Left hindlimb (tissue), 1 donor: ENCODE measurements around the gene ZDHHC7.
"Not testable (repeated sequence)": the region's sequence is repeated elsewhere in the genome, so short reads cannot be mapped to it uniquely, and the experiment has no call there.

ENCODE experiments used
- DNase-seq: peaks from one replicate; pipeline ENCODE4 v3.0.0-alpha.2; 2018

Gene ZDHHC7

DNA sequence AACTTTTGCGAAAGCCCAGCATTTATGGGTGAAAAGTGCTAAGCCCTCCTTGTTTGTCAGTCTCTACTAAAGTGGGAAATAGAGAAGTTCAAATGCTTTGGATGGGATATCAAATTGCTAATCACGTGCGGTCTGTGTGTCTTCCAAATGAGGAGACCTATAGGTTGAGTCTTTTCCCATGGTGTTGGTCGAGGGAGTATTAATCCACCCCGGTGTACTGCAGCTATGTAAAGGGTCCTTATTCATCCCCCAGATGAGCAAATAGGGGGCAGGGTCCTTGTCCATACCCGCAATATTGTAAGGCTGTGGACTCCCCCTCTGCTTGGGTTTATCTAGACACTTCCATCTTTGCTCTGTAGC lies 30.8 kb upstream of the ZDHHC7 start:
- DNase-seq, result no peak

DNA sequence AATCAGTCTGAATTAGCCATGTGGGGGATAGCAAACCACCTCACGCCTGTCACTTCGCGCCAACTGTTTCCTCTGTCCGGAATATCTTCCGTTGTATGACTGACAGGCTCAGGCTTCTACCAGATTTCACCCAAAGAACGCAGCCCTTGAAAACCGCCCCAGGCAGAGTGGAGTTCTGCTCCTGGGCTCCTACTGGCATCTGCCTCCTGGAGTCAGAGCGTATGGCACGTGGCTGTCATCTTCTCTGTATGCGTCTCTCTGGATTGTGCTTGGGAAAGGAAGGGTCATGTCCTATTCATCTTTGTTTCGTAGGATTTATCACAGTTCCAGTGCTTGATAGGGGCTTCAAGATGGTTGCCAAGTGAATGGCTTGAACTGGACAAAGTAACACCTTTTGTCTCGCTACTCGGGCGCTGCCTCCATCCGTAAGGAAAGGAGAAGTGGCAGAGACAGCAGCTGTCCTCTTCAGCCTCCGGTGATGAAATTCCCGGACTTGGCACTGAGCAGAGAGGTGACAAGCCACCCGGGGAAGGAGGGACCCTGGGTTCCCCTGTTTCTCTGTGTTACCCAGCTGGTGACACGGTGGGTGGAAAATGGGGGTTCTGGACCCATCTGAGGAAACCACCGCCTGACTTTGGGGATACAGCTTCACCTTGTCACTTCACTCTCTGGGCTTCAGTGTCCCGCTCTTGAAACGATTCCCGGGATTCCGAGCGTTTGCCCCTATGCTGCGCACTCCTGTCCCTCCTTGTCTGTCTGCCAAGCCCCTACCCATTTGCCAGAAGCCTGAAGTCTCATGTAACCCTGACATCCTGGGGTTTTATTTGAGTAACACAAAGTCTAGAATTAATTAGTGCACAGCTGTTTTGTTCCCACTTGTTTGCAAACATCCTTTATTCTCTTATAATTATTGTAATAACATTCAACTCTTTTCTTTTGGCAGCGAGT lies 30.2 kb upstream of the ZDHHC7 start:
- no peak for DNase-seq

DNA sequence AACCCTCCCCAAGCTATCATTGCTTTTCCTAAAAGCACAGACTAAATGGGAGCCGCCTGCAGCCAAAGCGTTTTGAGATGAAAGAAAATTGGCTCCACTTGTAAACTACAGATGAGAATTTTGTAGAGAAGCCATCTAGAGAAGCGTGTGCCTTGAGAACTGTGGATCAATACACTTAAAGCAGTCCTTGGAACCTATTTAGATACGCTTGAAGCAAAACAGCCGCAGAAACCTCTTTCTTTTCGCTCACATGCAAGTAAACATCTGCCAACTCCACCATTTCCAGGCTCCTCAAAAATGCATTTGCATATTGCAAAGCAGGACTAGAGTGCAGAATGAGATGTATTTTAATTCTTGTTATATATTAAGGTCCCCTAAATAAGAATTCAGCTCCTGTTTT lies 29.4 kb upstream of the ZDHHC7 start:
- no peak for DNase-seq

DNA sequence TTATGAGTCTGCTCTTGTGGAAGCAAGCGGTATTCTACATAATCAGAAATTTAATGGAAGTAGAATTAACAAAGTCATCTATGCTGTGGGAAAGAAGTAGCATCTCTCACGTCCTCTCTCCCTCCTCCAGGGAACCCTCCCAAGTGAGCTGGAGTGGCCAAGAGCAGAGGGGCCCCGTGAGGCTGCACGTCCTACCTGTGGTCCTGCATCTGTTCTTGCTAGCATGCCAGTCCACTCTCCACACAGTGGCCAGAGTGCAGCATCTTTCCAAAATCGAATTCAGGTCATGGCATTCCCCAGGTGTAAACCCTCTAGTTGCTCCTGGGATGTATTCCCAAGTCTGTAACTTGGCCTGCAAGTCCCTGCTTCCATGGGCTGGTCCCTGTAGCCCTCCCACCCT lies 26.4 kb upstream of the ZDHHC7 start:
- no peak for DNase-seq

DNA sequence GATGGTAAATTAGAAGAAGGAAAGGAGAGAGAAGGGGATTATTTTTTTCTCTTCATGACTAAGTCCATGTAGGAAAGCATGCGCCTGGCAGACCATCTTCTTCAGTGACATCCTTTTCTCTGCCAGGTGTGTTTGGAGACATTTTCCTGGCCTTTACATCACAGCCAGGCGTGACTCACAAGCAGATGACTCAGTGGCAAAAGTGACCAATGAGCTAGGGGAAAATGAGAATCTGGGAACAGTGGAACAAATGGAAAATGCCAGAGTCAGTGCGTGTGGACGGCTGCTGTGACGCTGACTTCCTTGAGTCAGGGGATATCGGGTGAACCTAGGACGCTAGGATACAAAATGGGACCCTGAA lies 25.7 kb upstream of the ZDHHC7 start:
- no peak for DNase-seq

DNA sequence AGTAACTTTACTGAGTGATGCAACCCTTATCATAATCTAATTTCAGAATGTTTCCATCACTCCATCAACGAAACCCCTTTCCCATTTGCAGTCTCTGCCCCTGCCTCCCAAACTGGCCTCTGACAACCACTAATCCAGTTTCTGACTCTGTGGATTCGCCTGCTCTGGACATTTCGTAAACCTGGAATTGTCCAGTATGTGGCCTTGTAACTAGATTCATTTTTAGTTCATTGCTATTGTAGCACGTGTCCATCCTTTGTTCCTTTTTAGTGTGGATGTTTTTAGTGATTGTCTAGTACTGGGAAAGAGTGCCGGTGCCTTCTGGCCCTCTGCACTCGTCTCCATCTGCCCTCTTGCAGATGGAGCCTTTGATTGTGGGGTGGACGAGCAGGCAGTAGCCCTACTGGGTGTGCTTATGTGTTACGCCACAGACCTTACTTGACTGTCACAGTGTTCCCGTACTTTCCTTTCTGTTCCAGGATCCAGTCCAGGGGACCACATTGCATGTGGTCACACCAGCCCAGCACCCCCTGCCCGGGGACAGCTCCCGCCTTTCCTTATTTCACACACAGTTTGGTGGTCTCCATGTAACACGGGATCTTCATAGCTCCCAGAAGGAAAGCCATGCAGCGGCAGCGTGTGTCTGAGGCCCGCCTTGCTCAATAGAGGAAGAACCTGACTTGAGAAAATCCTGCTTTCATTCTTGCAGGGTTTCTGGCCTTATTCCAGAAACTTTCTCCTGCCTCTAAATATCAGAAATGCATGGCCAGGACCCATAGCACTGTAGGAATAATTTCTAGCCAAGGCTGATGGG lies 25.1 kb upstream of the ZDHHC7 start:
- no peak for DNase-seq

DNA sequence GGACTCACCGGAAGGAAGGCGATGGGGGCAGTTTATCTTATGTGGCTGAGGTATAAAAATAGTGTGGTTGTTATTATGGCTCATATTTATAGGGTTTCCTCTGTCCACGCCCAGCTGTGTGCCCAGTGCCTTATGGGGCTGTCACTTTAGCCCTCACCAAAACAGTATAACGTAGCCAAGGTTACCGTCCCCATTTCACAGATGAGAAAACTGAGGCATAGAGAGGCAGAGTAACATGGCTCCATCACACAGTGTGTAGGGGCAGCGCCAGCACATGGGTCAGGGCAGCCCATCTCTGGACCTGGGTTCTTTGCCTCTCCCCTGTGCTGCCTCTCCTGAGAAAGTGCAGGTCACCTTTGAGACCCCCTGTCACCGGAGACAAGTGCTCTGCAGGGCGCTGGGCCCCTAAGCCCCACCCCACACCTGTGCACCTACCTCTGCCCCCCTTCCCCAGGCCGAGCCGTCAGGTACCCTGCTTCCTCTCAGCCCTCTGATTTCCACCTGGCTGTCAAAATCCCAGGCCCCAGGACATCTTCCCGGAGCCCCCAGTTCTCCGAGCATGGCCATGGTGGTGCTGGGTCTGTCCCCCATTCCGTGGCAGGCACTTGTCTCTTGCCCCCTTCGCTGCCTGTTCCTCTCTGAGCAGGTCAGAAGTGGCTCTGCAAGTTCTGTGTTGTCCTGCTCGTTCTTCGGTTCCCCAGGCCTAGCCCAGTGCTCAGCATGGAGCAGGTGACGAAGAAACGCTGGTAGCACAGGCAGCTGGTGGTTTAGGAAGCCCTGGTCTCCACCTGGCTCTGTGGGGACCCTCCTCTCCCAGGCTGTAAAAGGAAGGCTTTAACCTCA lies 23.5 kb upstream of the ZDHHC7 start:
- DNase-seq, result no peak

DNA sequence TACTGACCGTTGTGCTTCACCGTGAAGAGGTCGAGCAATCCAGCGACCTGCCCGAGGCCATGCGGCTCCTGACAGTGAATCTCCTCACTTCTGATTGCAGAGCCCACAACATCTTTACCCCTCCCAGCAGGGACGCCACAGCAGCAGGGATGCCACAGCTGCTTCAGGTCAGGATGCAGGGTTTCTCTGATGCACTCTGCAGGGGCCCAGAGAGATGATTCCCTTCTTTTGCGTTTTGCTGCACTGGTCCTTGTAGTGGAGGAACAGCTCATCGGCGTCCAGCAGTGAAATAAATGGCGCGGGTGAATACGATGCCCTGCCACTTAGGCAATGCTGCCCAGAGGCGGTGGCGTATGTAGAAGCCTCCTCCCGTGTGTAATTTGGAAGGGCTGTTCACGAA lies 21.8 kb upstream of the ZDHHC7 start:
- DNase-seq, result no peak

DNA sequence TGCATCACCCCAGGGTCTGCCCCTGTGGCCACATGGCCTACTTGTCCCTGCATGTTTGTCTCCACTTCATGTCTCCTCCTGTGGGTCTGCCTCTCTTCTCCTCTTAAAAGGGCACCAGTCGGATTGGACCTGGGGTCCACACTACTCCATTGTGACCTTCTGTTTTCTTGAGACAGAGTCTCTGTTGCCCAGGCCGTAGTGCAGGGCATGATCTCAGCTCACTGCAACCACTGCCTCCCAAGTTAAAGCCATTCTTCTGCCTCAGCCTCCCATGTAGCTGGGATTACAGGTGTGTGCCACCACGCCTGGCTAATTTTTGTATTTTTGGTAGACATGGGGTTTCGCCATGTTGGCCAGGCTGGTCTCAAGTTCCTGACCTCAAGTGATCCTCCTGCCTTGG lies 20.9 kb upstream of the ZDHHC7 start:
- DNase-seq, result not testable (repeated sequence)

DNA sequence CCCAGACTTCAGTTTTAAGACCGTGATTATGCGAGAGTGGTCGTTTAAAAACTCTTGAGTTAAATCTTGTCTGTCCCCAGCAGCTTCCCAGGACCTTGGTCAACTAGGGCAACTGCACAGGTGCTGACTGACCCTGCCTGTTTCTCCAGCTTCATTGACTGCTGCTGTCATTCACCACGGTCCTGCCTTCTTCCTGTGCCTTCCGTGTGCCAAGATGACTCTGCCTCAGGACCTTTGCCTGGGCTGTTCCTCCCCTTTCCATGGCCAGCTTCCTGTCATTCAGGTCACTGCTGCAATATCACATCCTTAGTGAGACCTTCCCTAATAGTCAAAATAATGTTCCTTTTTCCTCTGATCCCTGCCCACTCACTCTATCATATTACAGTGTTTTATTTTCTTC lies 20.1 kb upstream of the ZDHHC7 start:
- no peak for DNase-seq

DNA sequence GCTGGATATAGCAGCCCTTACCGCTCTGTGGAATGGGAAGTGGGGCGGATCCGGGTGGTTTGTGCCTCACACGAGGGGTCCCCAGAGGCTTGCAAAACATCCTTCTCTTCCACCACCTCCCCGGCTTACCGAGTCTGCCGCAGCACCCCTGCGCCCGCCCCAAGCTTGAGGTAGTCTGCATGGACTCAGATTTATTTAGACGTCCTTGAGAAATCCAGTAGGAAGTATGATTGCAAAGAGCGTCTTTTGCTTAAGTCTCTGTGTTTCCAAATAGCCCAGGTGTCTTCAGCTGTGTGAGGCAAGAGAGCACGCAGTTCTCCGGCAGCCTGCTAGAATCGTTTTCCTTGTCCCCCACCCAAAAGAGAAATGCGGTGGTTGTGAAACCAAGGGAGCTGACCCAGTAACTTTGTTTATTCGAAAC lies 18.7 kb upstream of the ZDHHC7 start:
- no peak for DNase-seq

DNA sequence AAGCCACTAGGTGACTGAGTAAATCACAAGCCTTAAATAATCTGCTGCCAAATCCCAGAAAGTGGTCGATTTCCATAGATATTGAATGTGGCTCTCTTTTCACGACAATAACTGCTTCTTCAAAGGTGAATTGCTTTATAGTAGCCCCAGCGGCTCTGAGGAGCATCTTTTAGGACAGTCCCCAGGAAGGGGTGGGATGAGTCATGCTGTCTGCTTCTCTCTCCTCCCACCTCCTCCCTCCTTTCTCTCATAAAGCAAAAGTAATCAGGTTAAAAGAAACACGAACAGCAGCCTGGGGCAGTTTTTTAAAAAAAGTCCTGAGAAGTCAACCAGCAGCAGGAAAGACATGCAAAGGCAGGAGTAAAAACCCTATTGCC lies 18.1 kb upstream of the ZDHHC7 start:
- DNase-seq, result no peak

DNA sequence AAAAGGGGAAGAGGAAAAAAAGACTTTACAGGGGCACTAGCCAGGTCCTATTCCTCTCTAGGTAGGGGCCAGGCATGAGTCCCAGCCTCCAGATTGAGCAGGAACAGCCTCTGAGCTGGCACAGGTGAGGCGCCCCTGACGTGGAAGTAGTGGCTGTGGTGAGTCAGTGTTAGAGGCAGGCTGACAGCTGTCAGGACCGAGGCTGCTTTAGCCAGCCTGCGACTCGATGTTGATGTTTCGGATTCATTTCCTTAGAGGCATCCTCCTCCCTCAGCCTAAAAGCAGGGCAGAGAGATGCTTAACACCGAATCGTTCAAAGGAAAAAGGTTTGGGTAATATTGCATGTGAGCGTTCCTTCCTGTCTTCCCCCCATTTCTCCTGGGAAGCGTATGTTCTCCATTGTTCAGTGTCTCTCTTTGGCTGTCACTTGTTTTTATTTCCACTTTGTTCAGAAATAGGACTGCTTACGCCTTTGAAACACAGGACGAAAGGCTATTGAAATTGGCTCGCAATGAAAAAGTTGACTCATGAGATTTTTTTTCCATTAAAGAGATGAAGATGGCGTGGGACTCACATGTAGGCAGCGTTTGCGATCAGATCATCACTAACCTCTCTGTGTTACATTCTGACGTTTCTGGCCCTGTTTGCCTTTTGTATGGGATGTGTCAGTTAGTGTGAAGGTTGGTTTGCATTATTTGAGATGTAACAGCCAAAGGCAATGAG lies 17.5 kb upstream of the ZDHHC7 start:
- DNase-seq, result no peak

DNA sequence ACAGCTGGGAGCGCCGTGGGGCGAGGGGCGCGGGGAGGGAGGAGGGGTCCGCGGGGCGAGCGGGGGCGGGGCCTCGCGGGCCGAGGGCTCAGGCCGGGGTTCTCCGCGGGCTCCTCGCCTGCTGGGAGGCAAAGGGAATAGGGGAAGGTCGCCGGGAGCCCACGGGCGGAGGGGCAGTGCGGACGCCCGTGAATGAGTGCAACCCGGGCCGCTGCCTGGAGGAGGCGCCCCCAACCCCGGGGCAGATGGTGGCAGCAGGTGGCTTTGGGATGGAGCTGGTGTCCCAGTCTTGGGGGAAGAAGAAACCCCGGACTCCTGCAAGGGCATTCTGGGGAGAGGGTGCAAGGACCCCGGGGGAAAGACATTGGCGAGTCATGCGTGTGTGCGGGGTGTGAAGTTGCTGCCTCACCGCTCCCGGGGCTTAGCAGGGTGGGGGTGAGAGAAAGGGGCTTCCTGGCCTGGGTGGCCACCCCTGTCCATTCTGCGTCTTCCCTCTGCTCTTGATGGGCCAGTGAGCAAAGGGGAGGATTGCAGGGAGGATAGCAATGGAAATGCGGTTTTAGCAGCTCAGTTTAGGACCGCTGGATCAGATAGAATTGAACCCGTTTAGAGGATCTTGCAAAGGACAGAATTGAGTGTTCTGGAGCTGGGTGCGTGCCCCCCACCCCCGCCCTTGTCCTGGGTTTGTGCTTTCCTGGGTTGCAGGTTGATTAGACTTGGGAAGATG lies 16.8 kb upstream of the ZDHHC7 start:
- no peak for DNase-seq

DNA sequence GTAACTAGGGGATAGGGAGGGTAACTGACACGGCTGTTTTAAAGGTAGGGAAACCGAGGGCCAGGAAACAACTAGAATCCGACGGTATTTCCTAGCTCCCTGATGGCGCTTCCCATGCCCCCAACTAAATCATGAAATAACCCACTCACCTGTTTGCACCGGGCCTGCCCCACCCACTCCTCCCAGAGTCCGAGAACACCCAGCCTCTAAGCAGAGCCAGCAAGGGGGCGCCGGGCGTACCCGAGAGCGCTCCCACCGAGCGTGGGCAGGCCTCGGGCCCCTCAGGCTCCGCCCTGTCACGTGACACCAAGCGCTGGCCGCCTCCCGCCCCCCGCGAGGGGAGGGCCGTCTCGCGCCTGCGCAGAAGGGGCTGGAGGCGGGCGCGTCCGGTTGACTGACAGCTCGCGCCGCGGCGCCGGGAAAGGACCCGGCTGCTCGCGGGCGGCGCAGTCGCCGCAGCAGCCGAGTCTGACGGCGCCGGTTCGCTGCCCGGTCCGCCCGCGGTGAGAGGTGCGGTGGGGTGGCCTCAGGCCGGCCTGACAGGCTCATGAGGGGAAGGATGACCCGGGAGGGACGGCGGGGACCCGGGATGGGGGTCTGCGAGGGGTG lies 16.1 kb upstream of the ZDHHC7 start, which contains the start of gene KIAA0513:
Gene KIAA0513 (plus strand): TSS at position 447 of the 609 bp plus-strand sequence. CDS start 39,277 bp downstream, outside the sequence.
- peak; percentile 95 for DNase-seq

DNA sequence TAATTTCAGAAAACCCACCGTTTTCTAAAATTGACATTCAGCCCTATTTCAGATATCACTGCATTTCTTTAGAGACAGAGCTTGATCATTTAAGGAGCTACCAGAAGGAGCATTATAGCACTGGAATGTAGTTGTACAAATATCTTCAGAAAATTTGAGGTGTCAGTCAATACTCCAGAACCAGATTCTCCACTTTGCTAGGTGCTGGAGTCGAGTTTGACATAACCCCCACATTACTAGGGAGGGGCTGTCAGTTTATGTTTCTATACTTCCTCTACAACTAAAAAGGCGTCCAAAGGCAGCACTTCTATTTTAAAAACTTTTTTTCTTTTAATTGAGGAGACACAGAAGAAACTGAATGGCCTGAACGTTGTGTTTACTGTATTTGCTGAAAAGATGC lies 15.4 kb upstream of the ZDHHC7 start:
- DNase-seq, result no peak

DNA sequence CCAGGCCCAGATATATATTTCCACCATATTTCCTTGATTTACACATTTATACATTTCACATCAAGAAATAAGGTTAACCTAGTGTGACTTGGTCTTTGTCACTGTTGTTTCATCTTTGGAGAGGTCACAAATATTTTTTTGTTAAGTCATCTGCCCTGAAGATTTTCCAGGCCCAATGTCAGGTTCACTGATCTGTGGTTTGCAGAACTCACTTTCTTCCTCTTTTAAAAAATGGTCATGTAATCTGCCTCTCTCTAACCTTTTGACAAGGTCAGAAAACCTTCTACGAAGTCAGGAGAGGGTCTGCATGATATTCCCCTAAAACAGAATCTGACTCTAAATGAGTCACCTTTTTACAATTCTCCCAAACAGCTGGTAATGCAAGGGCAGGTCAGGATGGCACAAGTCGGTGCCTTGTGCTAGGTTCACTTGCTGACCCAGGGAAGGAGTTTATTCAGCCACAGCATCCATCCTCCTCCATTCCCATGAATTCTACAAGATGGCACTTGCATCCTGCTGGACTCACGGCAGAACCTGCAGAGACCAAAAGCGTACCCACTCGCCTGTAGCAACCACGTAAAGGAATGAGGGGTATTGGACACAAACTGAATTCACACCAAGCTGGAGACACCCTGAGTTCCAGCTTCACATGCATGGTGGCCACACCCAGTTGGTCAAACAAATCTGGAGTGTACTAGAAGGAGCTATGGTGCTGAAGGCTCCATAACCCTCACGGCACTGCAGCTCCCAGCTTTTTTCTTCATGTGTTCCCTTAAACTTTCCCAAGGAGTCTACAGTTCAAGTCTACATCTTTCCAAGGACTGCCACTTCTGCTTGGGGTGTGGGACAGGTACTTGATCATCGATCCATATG lies 14.7 kb upstream of the ZDHHC7 start:
- no peak for DNase-seq

DNA sequence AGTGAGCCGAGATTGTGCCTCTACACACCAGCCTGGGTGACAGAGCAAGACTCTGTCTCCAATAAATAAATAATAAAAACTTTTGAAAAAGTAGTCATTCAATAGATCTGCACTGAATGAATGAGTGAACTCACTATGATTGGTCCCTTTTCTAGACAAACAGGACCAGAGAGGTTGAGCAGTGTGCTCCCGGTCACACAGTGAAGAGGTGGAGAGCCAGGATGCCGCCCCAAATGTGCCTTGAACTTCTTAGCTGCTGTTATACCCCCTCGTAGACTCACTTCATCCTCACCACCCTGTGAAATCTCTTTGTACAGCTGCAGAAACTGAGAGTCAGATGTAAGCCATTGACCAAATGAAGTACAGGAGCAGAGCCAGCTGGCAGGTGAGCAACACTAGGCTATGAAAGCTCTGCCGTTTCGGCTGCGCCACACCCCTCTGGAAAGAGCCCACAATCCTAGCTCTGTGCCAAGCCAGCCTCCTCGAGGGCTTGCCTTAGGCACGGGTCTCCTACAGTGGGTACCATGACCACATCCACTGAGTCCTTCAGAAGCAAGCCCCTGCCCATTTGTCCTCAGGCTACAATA lies 8.4 kb upstream of the ZDHHC7 start:
- DNase-seq, result no peak

DNA sequence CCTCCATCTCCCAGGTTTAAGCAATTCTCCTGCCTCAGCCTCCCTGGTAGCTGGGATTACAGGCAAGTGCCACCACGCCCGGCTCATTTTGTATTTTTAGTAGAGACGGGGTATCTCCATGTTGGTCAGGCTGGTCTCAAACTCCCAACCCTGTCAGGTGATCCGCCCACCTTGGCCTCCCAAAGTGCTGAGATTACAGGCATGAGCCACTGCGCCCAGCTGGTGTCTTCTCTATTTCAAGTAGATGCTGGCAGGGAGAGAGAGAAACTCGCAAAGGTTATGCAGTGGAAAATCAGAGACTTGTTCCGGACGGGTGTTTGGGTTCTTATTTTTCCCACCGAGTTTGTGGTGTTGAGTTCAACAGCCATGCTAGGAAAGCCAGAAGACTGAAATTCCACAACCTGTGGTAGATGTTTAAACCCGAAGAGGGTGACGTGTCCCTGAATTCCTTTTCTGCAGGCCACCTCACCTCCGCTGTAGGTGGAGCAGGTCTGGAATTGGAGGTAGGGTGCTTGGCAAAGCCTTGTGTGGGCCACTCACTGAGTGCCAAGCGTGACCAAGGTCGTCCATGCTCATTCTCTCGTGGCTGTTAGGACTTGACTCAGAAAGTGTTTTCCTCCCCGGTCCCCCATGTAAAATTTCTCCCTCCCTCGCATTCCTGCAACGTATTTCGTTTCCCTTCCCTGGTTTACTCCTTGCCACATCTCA lies 7.3 kb upstream of the ZDHHC7 start:
- DNase-seq, result no peak
